Transverse colon (tissue), 4 donors: Measurements from ENCODE around the gene TYROBP.
"Not testable (repeated sequence)": the region's sequence is repeated elsewhere in the genome, so short reads cannot be mapped to it uniquely, and the experiment has no call there.

Source experiments
- CTCF ChIP-seq, 5 experiments: fragments of 200-600 bp in 3 of 5; fragments of 450-650 bp in 2 of 5; sonication (generic) in 3 of 5; IDR thresholded peaks; 1 replicate in 2 of 5; 2 replicates in 3 of 5; pipeline ENCODE4 v1.5.1; 2016 to 2017; ENCODE audit warnings: antibody characterized with exemption in 5 of 5, inconsistent platforms in 3 of 5, mild to moderate bottlenecking in 2 of 5, moderate library complexity in 1 of 5
- EP300 ChIP-seq: sonication (generic); formaldehyde crosslinking; IDR thresholded peaks from one replicate; pipeline ENCODE4 v1.6.1; 2017; ENCODE audit warnings: antibody characterized with exemption, low read depth
- POLR2A ChIP-seq: fragments of 450-650 bp; IDR thresholded peaks from one replicate; pipeline ENCODE4 v1.6.1; 2016; ENCODE audit warnings: antibody characterized with exemption, mild to moderate bottlenecking, moderate library complexity
- POLR2AphosphoS5 ChIP-seq, 3 donors: sonication (generic); formaldehyde crosslinking; IDR thresholded peaks; one replicate each; pipeline ENCODE4 v1.6.1; 2016; ENCODE audit warnings: antibody characterized with exemption in 3 of 3

GRCh38 chr19:35910355-35910754 is 2.3 kb upstream of the TYROBP start:
- TF ChIP-seq EP300; CTCF (IDR thresholded peaks at IDR 0.05); POLR2A; POLR2AphosphoS5 (IDR thresholded peaks at IDR 0.05): not testable (repeated sequence)
